ENCODE measurements around the gene DEFB108B.
"Not testable (repeated sequence)": the region's sequence is repeated elsewhere in the genome, so short reads cannot be mapped to it uniquely, and the experiment has no call there.

The DEFB108B gene

DNA sequence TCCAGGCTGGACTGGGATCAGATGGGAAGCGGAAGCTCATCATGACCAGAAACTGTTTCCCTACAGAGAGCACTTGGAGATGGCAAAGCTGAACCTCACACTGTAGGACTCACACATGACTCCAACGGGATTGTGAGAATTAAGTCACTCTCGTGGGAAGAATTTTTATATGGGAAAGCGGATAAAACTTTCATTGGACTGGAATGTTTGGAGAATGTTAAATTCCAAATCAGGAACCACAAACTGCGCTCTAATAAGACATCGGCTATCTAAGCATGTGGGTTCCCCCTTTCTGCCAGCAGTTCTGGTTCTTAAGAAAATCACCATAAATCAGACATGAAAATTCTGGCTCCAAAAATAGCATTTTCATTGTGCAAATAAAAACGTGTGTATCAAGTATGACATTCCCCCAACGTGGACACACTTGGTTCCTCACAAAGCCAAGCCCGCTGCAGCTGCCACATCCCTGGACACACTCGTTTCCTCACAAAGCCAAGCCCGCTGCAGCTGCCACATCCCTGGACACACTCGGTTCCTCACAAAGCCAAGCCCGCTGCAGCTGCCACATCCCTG lies 33.4 kb upstream of the DEFB108B start:
- H3K4me3 ChIP-seq (ENCODE audit: low read depth, low read length); DNase-seq (ENCODE audit: low read depth, low spot score); POLR2A ChIA-PET: not testable (repeated sequence)
- CTCF ChIA-PET: interaction anchor here (1.1 to 3.2 kb wide), 3 partner anchors 10 to 631 kb away, joined by 3 to 19 read pairs (median 5); no protein-coding TSS in a partner anchor

DNA sequence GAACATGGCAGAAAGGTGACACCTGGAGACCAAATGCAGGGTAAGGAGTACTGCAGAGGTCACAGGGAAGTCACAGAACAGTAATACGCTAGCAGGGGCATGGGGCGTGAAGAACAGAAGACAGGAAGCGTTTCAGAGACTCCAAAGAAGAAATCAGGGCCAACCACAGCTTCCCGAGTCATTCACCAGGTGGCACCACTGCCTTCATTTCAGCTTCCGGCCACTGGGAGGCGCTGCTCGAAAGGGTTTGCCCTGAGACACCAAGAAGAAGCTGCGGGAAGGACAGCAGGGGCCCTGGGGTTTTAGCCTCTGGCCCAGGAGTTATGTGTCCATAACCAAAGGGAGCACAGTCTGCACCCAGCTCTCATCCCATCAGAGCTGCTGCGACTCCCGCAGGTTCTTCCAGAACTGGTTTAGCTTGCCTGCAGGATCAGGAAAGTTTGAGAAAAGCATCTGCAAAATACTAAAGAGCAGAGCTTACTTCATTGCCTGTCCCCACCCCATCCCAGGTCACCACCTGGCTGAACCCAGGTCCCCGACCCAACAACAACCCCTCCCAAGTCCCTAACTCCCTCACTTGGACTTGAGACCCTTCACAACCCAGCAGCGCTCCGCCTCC lies 32.6 kb upstream of the DEFB108B start:
- peak; percentile 86 for TF ChIP-seq CTCF (IDR thresholded peaks at IDR 0.05; ENCODE audit: insufficient read depth, low read length, missing control alignments)
- DNase-seq (ENCODE audit: low read depth, low spot score); H3K4me3 ChIP-seq (ENCODE audit: low read depth, low read length); POLR2A ChIA-PET: not testable (repeated sequence)
- CTCF ChIA-PET: interaction anchor here (0.9 to 3.2 kb wide), 6 partner anchors 11 to 647 kb away, joined by 3 to 19 read pairs (median 4); no protein-coding TSS in a partner anchor

DNA sequence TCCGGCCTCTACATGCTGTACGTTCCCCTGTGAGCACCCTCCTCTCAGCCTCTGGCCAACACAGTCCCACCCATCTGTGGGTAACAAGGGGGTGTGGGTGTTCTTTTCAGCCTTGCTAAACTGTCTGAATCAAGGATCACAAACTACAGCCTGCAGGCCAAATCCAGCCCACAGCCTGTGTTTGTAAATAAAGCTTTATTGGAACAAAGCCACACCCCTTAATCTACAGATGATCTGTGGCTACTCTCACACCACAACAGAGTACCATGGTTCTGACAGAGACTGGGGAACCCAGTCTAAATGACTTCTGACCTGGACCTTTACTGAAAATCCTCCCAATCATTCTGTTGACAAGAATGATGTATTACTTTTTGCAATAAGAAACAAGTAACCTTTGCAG lies 32.0 kb upstream of the DEFB108B start:
- DNase-seq (ENCODE audit: low read depth, low spot score); POLR2A ChIA-PET; H3K4me3 ChIP-seq (ENCODE audit: low read depth, low read length): not testable (repeated sequence)
- CTCF ChIA-PET: interaction anchor here (0.9 to 3.2 kb wide), 7 partner anchors 9 to 646 kb away, joined by 3 to 19 read pairs (median 5); no protein-coding TSS in a partner anchor

- CTCF ChIA-PET: interaction anchor here (1.4 to 1.8 kb wide), 2 partner anchors 11 kb away, joined by 5 to 7 read pairs; no protein-coding TSS in a partner anchor
- H3K4me3 ChIP-seq (ENCODE audit: low read depth, low read length); POLR2A ChIA-PET; DNase-seq (ENCODE audit: low read depth, low spot score): not testable (repeated sequence)
Measured at GRCh38 chr11:71802874-71803273, 30.1 kb upstream of the DEFB108B start.

- H3K4me3 ChIP-seq (ENCODE audit: low read depth, low read length); DNase-seq (ENCODE audit: low read depth, low spot score); POLR2A ChIA-PET; CTCF ChIA-PET: not testable (repeated sequence)
Measured at GRCh38 chr11:71804158-71804947, 28.6 kb upstream of the DEFB108B start.

DNA sequence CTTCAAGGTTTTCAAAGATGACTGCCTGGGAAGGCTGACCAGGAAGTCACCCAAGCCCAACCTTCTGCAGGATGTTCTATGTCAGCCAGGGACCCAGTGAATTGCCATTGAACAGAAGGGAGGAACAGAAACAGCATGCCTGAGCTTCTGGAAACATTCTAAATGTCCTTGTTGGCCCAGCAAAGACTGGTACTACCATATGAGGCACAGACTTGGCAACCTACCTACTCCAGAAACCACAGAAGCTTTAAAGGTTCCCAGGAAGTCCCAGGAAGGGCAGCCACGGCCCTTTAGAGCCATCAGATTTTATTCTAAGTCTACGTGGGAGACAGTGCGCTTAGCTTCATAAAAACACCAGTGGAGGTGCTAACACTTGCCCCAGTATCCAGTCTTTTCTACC lies 20.5 kb upstream of the DEFB108B start:
- DNase-seq (ENCODE audit: low read depth, low spot score); H3K4me3 ChIP-seq (ENCODE audit: low read depth, low read length); POLR2A ChIA-PET: not testable (repeated sequence)
- CTCF ChIA-PET: interaction anchor here (0.8 to 1.6 kb wide), 3 partner anchors 20 to 115 kb away, joined by 3 to 8 read pairs (median 4); partner anchors contain the start of gene XNDC1N

DNA sequence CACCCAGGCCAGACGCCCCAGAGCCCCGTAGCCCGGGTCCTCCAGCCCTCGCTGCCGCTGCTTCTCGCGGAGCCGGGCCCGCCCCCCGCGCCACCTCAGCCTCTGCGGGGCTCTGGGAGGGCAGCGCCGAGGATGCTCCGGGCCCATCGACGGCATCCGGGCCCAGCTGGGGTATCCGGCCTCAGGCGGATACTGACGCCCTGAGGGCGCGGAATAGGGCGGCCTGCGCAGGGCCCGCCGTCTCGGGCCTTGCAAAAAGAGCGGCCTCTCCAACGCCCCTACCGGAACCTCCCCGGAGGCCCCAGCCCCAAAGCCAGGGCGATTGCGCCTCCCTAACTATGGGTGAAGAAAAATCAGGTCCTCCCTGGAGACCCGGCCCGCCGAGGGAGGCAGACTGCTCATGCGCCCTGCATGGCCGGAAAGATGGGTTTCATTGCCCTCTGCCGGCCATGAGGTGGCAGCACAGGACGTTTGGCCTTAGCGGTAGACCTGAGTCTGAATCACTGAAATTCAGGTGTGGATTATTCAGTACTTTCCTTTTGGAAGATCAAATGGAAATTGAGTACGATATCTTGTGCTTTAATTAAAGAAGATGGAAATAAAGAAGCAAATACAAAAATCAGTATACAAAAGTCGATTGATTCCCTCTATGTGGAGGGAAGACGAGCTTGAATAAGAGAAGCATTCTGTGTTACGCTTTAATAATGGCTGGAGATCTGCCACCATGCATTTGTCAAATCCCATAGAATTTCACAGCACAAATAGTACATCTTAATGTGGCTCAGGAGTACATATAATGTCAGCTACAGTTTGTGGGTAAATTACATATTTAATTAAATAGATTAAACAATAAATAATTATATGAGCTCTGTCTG lies 19.3 kb upstream of the DEFB108B start:
- CTCF ChIA-PET: interaction anchor here (0.8 to 1.6 kb wide), 4 partner anchors 11 to 114 kb away, joined by 3 to 8 read pairs (median 6); partner anchors contain the start of gene XNDC1N
- DNase-seq (ENCODE audit: low read depth, low spot score); POLR2A ChIA-PET: not testable (repeated sequence)
- H3K4me3 ChIP-seq (ENCODE audit: low read depth, low read length): peak overlapping the region; percentile 50
- peak; percentile 79 for TF ChIP-seq CTCF (IDR thresholded peaks at IDR 0.05; ENCODE audit: insufficient read depth, low read length, missing control alignments)

- CTCF ChIA-PET; H3K4me3 ChIP-seq (ENCODE audit: low read depth, low read length); DNase-seq (ENCODE audit: low read depth, low spot score); POLR2A ChIA-PET: not testable (repeated sequence)
Measured at GRCh38 chr11:71821539-71821938, 11.5 kb upstream of the DEFB108B start.

DNA sequence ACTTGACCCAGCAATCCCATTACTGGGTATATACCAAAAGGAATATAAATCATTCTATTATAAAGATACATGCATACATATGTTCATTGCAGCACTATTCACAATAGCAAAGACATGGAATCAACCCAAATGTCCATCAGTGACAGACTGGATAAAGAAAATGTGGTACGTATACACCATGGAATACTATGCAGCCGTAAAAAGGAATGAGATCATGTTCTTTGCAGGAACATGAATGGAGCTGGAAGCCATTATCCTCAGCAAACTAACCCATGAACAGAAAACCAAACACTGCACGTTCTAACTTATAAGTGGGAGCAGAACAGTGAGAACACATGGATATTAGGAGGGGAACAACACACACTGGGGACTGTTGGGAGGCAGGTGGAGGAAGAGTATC lies 3.8 kb upstream of the DEFB108B start:
- CTCF ChIA-PET; H3K4me3 ChIP-seq (ENCODE audit: low read depth, low read length); POLR2A ChIA-PET; DNase-seq (ENCODE audit: low read depth, low spot score): not testable (repeated sequence)

DNA sequence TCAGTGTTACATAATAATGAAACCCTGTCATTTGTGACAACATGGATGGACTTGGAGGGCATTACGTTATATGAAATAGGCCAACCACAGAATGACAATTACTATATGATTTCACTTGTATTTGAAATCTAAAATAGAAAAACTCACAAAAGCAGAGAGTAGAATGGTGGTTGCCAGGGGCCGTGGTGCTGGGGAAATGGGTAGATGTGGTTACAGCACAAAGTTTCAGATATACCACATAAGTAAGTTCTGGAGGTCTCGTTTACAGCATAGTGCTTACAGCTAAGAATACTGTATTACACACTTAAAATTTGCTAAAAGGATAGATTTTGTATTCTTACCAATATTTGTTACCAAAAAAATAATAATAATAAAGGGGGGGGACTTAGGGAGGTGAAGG lies 3.3 kb upstream of the DEFB108B start:
- H3K4me3 ChIP-seq (ENCODE audit: low read depth, low read length); DNase-seq (ENCODE audit: low read depth, low spot score); CTCF ChIA-PET; POLR2A ChIA-PET: not testable (repeated sequence)

DNA sequence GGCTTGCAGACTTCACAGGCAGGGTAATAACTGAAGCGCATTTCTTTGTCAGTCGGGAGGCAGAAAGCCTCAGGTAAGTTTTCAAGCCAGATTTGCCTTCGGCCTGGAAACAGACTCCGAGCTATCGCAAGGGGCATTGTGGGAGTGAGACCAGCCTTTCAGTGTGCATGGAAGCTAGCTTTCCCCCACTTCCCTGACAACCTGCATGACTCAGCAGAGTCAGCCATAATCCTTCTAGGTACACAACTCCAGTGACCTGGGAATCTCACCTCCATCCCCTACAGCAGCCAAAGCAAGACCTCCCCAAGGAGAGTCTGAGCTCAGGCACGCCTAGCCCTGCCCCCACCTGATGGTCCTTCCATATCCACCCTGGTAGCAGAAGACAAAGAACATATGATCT lies 9.7 kb downstream of the DEFB108B start:
- DNase-seq (ENCODE audit: low read depth, low spot score); POLR2A ChIA-PET; H3K4me3 ChIP-seq (ENCODE audit: low read depth, low read length); CTCF ChIA-PET: not testable (repeated sequence)

GRCh38 chr11:71843355-71843754 lies 10.4 kb downstream of the DEFB108B start:
- POLR2A ChIA-PET; DNase-seq (ENCODE audit: low read depth, low spot score); H3K4me3 ChIP-seq (ENCODE audit: low read depth, low read length); CTCF ChIA-PET: not testable (repeated sequence)
